ENCODE results near the gene OR5A1.
"Not testable (repeated sequence)": the region's sequence is repeated elsewhere in the genome, so short reads cannot be mapped to it uniquely, and the experiment has no call there.

The OR5A1 gene

GRCh38 chr11:59437770-59438169 is 1.5 kb downstream of the OR5A1 start:
- no peak for TF ChIP-seq BACH2 (CRISPR knock-in tag; IDR thresholded peaks at IDR 0.05; ENCODE audit: borderline replicate concordance)
- no peak for TF ChIP-seq TSHZ2 (CRISPR knock-in tag; IDR thresholded peaks at IDR 0.05)
- TF ChIP-seq ESRRG (CRISPR knock-in tag; IDR thresholded peaks at IDR 0.05), result no peak
- TF ChIP-seq SNAI2 (CRISPR knock-in tag; IDR thresholded peaks at IDR 0.05), result no peak
- no peak for TF ChIP-seq ZFP3 (CRISPR knock-in tag; IDR thresholded peaks at IDR 0.05)
- TF ChIP-seq TCF4 (CRISPR knock-in tag; IDR thresholded peaks at IDR 0.05; ENCODE audit: borderline replicate concordance), result no peak
- no peak for TF ChIP-seq OSR1 (CRISPR knock-in tag; IDR thresholded peaks at IDR 0.05)
- TF ChIP-seq CSDC2 (CRISPR knock-in tag; IDR thresholded peaks at IDR 0.05), result no peak
- no peak for TF ChIP-seq RARB (CRISPR knock-in tag; IDR thresholded peaks at IDR 0.05)
- no peak for TF ChIP-seq ARNTL (CRISPR knock-in tag; IDR thresholded peaks at IDR 0.05; ENCODE audit: borderline replicate concordance, low read depth)
- no peak for ATAC-seq

- not testable (repeated sequence) for ATAC-seq
These were observed 9.4 kb downstream of the OR5A1 start for GRCh38 chr11:59445624-59446023.

GRCh38 chr11:59448484-59448883 is 12.2 kb downstream of the OR5A1 start:
- ATAC-seq, result no peak
- TF ChIP-seq ESRRG (CRISPR knock-in tag; IDR thresholded peaks at IDR 0.05) (no peak), TOX (CRISPR knock-in tag; IDR thresholded peaks at IDR 0.05; ENCODE audit: borderline replicate concordance) (no peak), SNAI2 (CRISPR knock-in tag; IDR thresholded peaks at IDR 0.05) (no peak), ZNF8 (CRISPR knock-in tag; IDR thresholded peaks at IDR 0.05) (no peak), TSHZ2 (CRISPR knock-in tag; IDR thresholded peaks at IDR 0.05) (no peak), ISL1 (CRISPR knock-in tag; IDR thresholded peaks at IDR 0.05) (no peak), ZNF565 (CRISPR knock-in tag; conservative IDR thresholded peaks at IDR 0.05; ENCODE audit: low read depth) (no peak), ARNTL (CRISPR knock-in tag; IDR thresholded peaks at IDR 0.05; ENCODE audit: borderline replicate concordance, low read depth) (no peak)

- TF ChIP-seq ZFP3 (CRISPR knock-in tag; IDR thresholded peaks at IDR 0.05) (no peak), TSHZ2 (CRISPR knock-in tag; IDR thresholded peaks at IDR 0.05) (no peak), CREB5 (CRISPR knock-in tag; IDR thresholded peaks at IDR 0.05; ENCODE audit: low read depth) (no peak), OSR1 (CRISPR knock-in tag; IDR thresholded peaks at IDR 0.05) (no peak), POU6F1 (CRISPR knock-in tag; IDR thresholded peaks at IDR 0.05; ENCODE audit: borderline replicate concordance, low read depth) (no peak), PPARA (CRISPR knock-in tag; IDR thresholded peaks at IDR 0.05; ENCODE audit: borderline replicate concordance) (no peak), TOX (CRISPR knock-in tag; IDR thresholded peaks at IDR 0.05; ENCODE audit: borderline replicate concordance) (no peak), ZFP30 (CRISPR knock-in tag; IDR thresholded peaks at IDR 0.05) (no peak), ZNF70 (CRISPR knock-in tag; IDR thresholded peaks at IDR 0.05) (no peak)
- ATAC-seq, result no peak
These were observed 20.4 kb downstream of the OR5A1 start, which contains the start of gene OR4D6 for GRCh38 chr11:59456661-59457060. TSS of gene OR4D6 (plus strand) at chr11:59456961. CDS start at chr11:59456961, 0 bp downstream.

Measured in SK-N-SH treated with all-trans-retinoic acid at 6 μM for 48 hours (cell line).